GM13977 (cell line): ENCODE results near the gene IGFLR1.

ENCODE experiments used
- DNase-seq: peaks from one replicate; pipeline ENCODE4 v3.0.0; 2012; ENCODE audit warnings: low spot score
- CTCF ChIP-seq: IDR thresholded peaks from 2 replicates; pipeline ENCODE4 v1.5.1; 2012; ENCODE audit warnings: mild to moderate bottlenecking, control low read depth; ENCODE audit not compliant: insufficient read depth; ENCODE audit errors: extremely low read depth, missing control alignments
- in situ Hi-C: fragments of 300-500 bp; cut with MboI; formaldehyde crosslinking; loops from one replicate; pipeline ENCODE4 v1.12.0; 2022; ENCODE audit warnings: low sequenced_read_pairs, low pct_unique_long_range_greater_than_20kb, mixed read lengths, inconsistent platforms; ENCODE audit not compliant: unreplicated experiment

The IGFLR1 gene

GRCh38 chr19:35714601-35715354 lies 27.5 kb downstream of the IGFLR1 start:
- in situ Hi-C loops = no loop called here
- no peak for DNase-seq
- TF ChIP-seq CTCF = peak; percentile 44

- in situ Hi-C loops = no loop called here
- DNase-seq = no peak
- TF ChIP-seq CTCF = no peak
Observed at GRCh38 chr19:35713904-35714495, 28.3 kb downstream of the IGFLR1 start.

- in situ Hi-C loops = no loop called here
- TF ChIP-seq CTCF = no peak
- DNase-seq = no peak
Observed at GRCh38 chr19:35713506-35713850, 28.8 kb downstream of the IGFLR1 start.

- in situ Hi-C loops = no loop called here
- no peak for TF ChIP-seq CTCF
- DNase-seq = peak; percentile 78
Observed at GRCh38 chr19:35712567-35713505, 29.4 kb downstream of the IGFLR1 start.

- TF ChIP-seq CTCF = no peak
Observed at GRCh38 chr19:35710784-35711723, 31.2 kb downstream of the IGFLR1 start.

GRCh38 chr19:35708391-35708790 lies 33.9 kb downstream of the IGFLR1 start:
- no peak for TF ChIP-seq CTCF
- in situ Hi-C loops = no loop called here
- DNase-seq = no peak

More at GRCh38 chr19:35710784-35711723, 31.2 kb downstream of the IGFLR1 start:
- in situ Hi-C loops = no loop called here
- no peak for DNase-seq
